Fibroblast of villous mesenchyme (primary cell): ENCODE results near the gene MLEC. TPM values are rescaled to one million over a fixed set of nuclear protein-coding genes. Genes with fewer than 3 reads are reported as not detected.

ENCODE experiments used
- DNase-seq: peaks from one replicate; pipeline ENCODE4 v3.0.0-alpha.2; 2010; ENCODE audit warnings: low read depth
- H3K4me3 ChIP-seq: 2 replicates; pipeline ENCODE4 v1.5.1; 2011; ENCODE audit warnings: low read depth, mild to moderate bottlenecking, low read length
- total RNA-seq: library from RNA; depleted of rRNA; stranded (reverse); fragments of >200 nt; gene quantifications from 2 replicates; pipeline ENCODE4 v1.2.3, GENCODE V29; 2012
- TF ChIP-seq, protein P1 (sequence below): IDR thresholded peaks from 2 replicates; pipeline ENCODE4 v1.5.1; 2012; ENCODE audit warnings: low read depth, mild to moderate bottlenecking, low read length; ENCODE audit not compliant: insufficient read depth

MLEC gene
- total RNA-seq, 1 donor, result 224 TPM

DNA sequence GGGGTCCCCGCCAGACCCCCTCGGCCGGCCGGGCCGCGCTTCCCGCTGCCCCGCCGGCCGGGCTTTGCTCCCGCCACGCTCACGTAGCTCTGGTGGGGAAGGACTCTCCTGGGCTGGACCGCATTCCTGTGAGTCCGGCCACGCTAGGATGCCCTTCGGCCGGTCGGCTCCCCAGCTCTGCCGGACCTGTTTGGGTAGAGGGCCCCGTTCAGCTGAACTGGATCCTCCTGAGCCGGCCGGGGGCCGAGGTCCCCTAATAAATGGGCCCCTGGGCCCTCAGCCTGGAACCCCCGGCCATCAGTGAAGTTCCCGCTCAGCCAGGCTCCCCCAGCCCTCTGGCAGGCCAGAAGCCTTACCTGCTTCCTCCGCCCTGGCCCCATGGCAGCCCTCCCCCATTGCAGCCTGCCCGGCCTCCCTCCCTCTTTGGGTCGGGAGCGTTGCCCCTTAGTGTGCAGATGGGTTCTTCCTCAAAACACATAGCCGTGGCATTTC lies 23.9 kb downstream of the MLEC start:
- H3K4me3 ChIP-seq, result peak overlapping the region; percentile 79
- DNase-seq, result no peak
- TF ChIP-seq, protein P1, sequence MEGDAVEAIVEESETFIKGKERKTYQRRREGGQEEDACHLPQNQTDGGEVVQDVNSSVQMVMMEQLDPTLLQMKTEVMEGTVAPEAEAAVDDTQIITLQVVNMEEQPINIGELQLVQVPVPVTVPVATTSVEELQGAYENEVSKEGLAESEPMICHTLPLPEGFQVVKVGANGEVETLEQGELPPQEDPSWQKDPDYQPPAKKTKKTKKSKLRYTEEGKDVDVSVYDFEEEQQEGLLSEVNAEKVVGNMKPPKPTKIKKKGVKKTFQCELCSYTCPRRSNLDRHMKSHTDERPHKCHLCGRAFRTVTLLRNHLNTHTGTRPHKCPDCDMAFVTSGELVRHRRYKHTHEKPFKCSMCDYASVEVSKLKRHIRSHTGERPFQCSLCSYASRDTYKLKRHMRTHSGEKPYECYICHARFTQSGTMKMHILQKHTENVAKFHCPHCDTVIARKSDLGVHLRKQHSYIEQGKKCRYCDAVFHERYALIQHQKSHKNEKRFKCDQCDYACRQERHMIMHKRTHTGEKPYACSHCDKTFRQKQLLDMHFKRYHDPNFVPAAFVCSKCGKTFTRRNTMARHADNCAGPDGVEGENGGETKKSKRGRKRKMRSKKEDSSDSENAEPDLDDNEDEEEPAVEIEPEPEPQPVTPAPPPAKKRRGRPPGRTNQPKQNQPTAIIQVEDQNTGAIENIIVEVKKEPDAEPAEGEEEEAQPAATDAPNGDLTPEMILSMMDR, result no peak

DNA sequence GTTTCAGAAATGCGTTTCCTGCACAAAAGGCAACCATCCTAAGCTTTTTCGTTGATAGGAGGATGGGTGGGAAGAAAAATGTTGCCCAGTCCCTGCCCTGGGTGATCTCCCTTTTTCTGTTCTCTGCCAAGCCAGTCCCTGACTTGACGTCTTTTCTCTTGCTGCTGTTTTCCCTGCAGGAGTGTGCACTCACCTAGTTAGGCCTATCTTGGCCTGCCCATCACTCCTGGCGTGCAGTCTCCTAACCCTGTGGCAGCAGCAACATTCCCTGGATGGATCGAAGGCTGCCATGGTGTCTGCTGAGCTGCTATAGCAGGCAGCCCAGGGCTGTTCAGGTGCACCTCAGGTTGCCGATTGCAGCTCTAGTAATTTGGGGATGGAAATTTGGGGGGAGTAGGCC lies 24.5 kb downstream of the MLEC start:
- TF ChIP-seq, protein P1, result no peak
- no peak for DNase-seq
- H3K4me3 ChIP-seq, result peak overlapping the region; percentile 79

DNA sequence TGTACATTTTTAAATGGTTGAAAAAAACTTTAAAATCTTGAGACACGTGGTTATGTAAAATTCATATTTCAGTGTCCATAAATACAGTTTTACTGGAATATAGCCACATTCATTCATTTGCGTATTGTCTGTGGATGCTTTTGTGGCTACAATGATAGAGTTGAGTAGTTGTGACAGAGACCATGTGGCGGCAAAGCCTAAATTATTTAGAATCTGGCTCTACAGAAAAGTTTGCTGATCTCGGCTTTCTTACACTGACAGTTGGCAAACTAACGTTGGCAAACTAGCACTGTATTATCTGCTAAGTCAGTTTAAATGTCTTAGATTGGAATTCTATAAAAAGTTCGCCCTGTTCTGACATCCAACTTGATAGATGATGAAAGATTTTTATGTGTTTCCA lies 25.7 kb downstream of the MLEC start:
- H3K4me3 ChIP-seq, result no peak overlapping the region
- TF ChIP-seq, protein P1, result no peak
- DNase-seq, result no peak

DNA sequence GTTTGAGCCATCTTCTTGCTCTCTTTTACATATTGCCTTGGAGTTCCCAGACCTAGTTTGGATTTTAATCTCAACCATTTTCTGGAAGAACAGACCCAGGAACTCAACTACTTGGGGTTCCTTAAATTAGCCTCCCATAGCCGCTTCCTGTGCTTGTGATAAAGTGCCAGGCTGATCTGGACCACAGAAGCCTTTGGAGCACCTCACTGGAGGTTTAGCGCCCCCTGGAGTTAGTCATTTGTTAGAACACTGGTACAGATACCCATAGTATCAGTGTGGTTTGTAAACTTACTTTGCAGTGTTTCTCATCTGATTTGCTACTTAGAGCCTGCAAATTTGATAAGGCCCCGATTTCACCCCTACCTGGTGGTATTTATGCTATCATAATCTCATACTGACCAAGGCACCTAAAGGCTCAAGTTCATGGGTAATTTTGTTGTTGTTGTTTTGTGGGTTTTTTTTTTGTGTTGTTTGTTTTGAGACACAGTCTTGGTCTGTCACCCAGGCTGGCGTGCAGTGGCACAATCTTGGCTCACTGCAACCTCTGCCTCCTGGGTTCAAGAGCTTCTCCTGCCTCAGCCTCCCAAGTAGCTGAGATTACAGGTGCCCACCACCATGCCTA lies 27.0 kb downstream of the MLEC start:
- H3K4me3 ChIP-seq, result no peak overlapping the region
- TF ChIP-seq, protein P1, result peak; percentile 83
- DNase-seq, result peak; percentile 82

DNA sequence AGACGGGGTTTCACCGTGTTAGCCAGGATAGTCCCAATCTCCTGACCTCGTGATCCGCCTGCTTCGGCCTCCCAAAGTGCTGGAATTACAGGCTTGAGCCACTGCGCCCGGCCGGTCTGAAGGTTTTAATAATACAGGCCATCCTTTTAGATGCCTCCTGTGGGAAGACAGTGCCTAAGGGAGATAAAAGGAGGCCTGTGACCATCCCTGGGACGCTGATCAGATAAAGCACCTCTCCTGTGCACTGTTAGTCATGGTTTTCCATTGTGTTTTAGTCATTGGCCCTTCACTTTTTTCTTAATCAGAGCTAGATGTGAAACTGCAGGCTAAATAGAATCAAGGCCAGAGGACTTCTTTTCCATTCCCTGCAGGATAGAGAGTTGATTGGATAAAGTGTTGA lies 31.1 kb downstream of the MLEC start:
- TF ChIP-seq, protein P1, result no peak
- DNase-seq, result no peak
- H3K4me3 ChIP-seq, result no peak overlapping the region

DNA sequence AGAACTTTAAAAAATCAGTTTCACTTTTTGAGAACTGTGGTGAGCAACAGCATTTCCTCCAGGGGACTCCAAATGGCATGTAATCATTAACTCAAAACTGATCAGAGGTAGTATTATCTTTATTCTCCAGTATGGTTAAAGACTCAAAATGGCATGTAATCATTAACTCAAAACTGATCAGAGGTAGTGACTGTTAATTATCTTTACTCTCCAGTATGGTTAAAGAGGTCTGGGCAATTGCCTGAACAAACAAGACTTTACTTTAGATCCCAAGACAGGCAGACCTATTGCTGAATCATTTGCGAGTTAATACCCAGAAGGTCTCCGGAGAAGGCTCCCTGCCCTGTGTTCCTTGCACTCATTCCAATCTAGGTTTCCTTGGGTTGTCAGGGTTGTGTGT lies 32.1 kb downstream of the MLEC start:
- TF ChIP-seq, protein P1, result no peak
- DNase-seq, result no peak
- H3K4me3 ChIP-seq, result no peak overlapping the region
